ENCODE data around the gene TFCP2L1.

Gene TFCP2L1

GRCh38 chr2:121202541-121203310, 82.3 kb downstream of the TFCP2L1 start:
- DNase-seq, result no peak
- TF ChIP-seq POLR2A (IDR thresholded peaks at IDR 0.05; ENCODE audit: low read length), result no peak
- TF ChIP-seq GATA1 (IDR thresholded peaks at IDR 0.05; ENCODE audit: low read depth, low read length), result no peak

- TF ChIP-seq POLR2A (IDR thresholded peaks at IDR 0.05; ENCODE audit: low read length) (no peak), GATA1 (IDR thresholded peaks at IDR 0.05; ENCODE audit: low read depth, low read length) (no peak)
- DNase-seq, result no peak
These were observed 83.2 kb downstream of the TFCP2L1 start for GRCh38 chr2:121201796-121202195.

- no peak for TF ChIP-seq GATA1 (IDR thresholded peaks at IDR 0.05; ENCODE audit: low read depth, low read length)
- no peak for TF ChIP-seq POLR2A (IDR thresholded peaks at IDR 0.05; ENCODE audit: low read length)
- no peak for DNase-seq
These were observed 84.3 kb downstream of the TFCP2L1 start for GRCh38 chr2:121200419-121201315.

GRCh38 chr2:121200011-121200347, 85.0 kb downstream of the TFCP2L1 start:
- DNase-seq, result no peak
- TF ChIP-seq GATA1 (IDR thresholded peaks at IDR 0.05; ENCODE audit: low read depth, low read length), result no peak
- no peak for TF ChIP-seq POLR2A (IDR thresholded peaks at IDR 0.05; ENCODE audit: low read length)

GRCh38 chr2:121199281-121200010, 85.6 kb downstream of the TFCP2L1 start:
- DNase-seq, result no peak
- TF ChIP-seq GATA1 (IDR thresholded peaks at IDR 0.05; ENCODE audit: low read depth, low read length) (no peak), POLR2A (IDR thresholded peaks at IDR 0.05; ENCODE audit: low read length) (no peak)

GRCh38 chr2:121197369-121198091, 87.5 kb downstream of the TFCP2L1 start:
- no peak for DNase-seq
- TF ChIP-seq GATA1 (IDR thresholded peaks at IDR 0.05; ENCODE audit: low read depth, low read length) (no peak), POLR2A (IDR thresholded peaks at IDR 0.05; ENCODE audit: low read length) (no peak)

- no peak for TF ChIP-seq GATA1 (IDR thresholded peaks at IDR 0.05; ENCODE audit: low read depth, low read length)
- no peak for TF ChIP-seq POLR2A (IDR thresholded peaks at IDR 0.05; ENCODE audit: low read length)
- no peak for DNase-seq
These were observed 88.2 kb downstream of the TFCP2L1 start for GRCh38 chr2:121196849-121197155.

GRCh38 chr2:121196132-121196848, 88.7 kb downstream of the TFCP2L1 start:
- DNase-seq, result no peak
- no peak for TF ChIP-seq POLR2A (IDR thresholded peaks at IDR 0.05; ENCODE audit: low read length)

- TF ChIP-seq GATA1 (IDR thresholded peaks at IDR 0.05; ENCODE audit: low read depth, low read length) (no peak), POLR2A (IDR thresholded peaks at IDR 0.05; ENCODE audit: low read length) (no peak)
- DNase-seq, result no peak
These were observed 90.0 kb downstream of the TFCP2L1 start for GRCh38 chr2:121195036-121195435.

- TF ChIP-seq POLR2A (IDR thresholded peaks at IDR 0.05; ENCODE audit: low read length) (no peak), GATA1 (IDR thresholded peaks at IDR 0.05; ENCODE audit: low read depth, low read length) (no peak)
- no peak for DNase-seq
These were observed 90.4 kb downstream of the TFCP2L1 start for GRCh38 chr2:121194626-121195025.

- no peak for DNase-seq
- TF ChIP-seq POLR2A (IDR thresholded peaks at IDR 0.05; ENCODE audit: low read length) (no peak), GATA1 (IDR thresholded peaks at IDR 0.05; ENCODE audit: low read depth, low read length) (no peak)
These were observed 91.8 kb downstream of the TFCP2L1 start for GRCh38 chr2:121193185-121193584.

- TF ChIP-seq GATA1 (IDR thresholded peaks at IDR 0.05; ENCODE audit: low read depth, low read length), result no peak
- TF ChIP-seq POLR2A (IDR thresholded peaks at IDR 0.05; ENCODE audit: low read length), result no peak
These were observed 92.4 kb downstream of the TFCP2L1 start for GRCh38 chr2:121192576-121192975.

More at GRCh38 chr2:121192576-121192975, 92.4 kb downstream of the TFCP2L1 start:
- DNase-seq, result no peak
